H1 (cell line): ENCODE measurements around the gene ANAPC1.
"Not testable (repeated sequence)": the region's sequence is repeated elsewhere in the genome, so short reads cannot be mapped to it uniquely, and the experiment has no call there.

Experiments
- CEBPB ChIP-seq: IDR thresholded peaks from 2 replicates; pipeline ENCODE4 v1.6.1; 2012; ENCODE audit warnings: low read depth, low read length
- CHD1 ChIP-seq: IDR thresholded peaks from 2 replicates; pipeline ENCODE4 v1.6.1; 2012; ENCODE audit warnings: low read depth, low read length, improper control_type of control experiment
- EGR1 ChIP-seq: IDR thresholded peaks from 2 replicates; pipeline ENCODE4 v1.6.1; 2011; ENCODE audit warnings: low read depth, low read length, borderline replicate concordance
- EZH2 ChIP-seq: fragments of 200-600 bp; sonication (generic); IDR thresholded peaks from 2 replicates; pipeline ENCODE4 v1.7.1; 2012; ENCODE audit warnings: low read depth, mild to moderate bottlenecking, moderate library complexity, low read length, inconsistent platforms; ENCODE audit not compliant: severe bottlenecking
- FOSL1 ChIP-seq: IDR thresholded peaks from 2 replicates; pipeline ENCODE4 v1.6.1; 2011; ENCODE audit warnings: mild to moderate bottlenecking, low read depth, low read length, moderate library complexity; ENCODE audit not compliant: insufficient read depth
- KDM1A ChIP-seq: fragments of 200-600, 300-600 bp; sonication (generic); IDR thresholded peaks from 2 replicates; pipeline ENCODE4 v1.7.1; 2016; ENCODE audit warnings: mild to moderate bottlenecking, low read length, borderline replicate concordance
- POLR2A ChIP-seq, 2 experiments: IDR thresholded peaks; 1 replicate in 1 of 2; 2 replicates in 1 of 2; pipeline ENCODE4 v1.6.1; 2011; ENCODE audit warnings: low read depth in 2 of 2, low read length in 2 of 2, mild to moderate bottlenecking in 2 of 2; ENCODE audit errors: control extremely low read depth in 1 of 2
- POU5F1 ChIP-seq: IDR thresholded peaks from 2 replicates; pipeline ENCODE4 v1.6.1; 2011; ENCODE audit warnings: low read depth, mild to moderate bottlenecking, low read length, moderate library complexity
- RAD21 ChIP-seq, 2 experiments: IDR thresholded peaks in 1 of 2; conservative IDR thresholded peaks in 1 of 2; 2 replicates each; pipeline ENCODE4 v1.6.1; 2011; ENCODE audit warnings: low read depth in 2 of 2, low read length in 2 of 2, improper control_type of control experiment in 1 of 2, inconsistent platforms in 1 of 2, mild to moderate bottlenecking in 1 of 2, moderate library complexity in 1 of 2
- SIN3A ChIP-seq, 2 experiments: IDR thresholded peaks in 1 of 2; conservative IDR thresholded peaks in 1 of 2; 2 replicates each; pipeline ENCODE4 v1.6.1; 2011 to 2012; ENCODE audit warnings: low read length in 2 of 2, improper control_type of control experiment in 1 of 2, low read depth in 1 of 2, mild to moderate bottlenecking in 1 of 2
- TAF1 ChIP-seq: IDR thresholded peaks from 2 replicates; pipeline ENCODE4 v1.6.1; 2011; ENCODE audit warnings: mild to moderate bottlenecking, low read depth, low read length
- TAF7 ChIP-seq: optimal IDR thresholded peaks from 2 replicates; pipeline ENCODE3; 2011; ENCODE audit warnings: low read depth, mild to moderate bottlenecking, inconsistent platforms, low read length, moderate library complexity, borderline replicate concordance
- TF ChIP-seq, protein P1 (sequence below), 3 experiments: IDR thresholded peaks; 1 replicate in 2 of 3; 2 replicates in 1 of 3; pipeline versions ENCODE4 v1.5.1 to v1.6.1; 2011; ENCODE audit warnings: low read length in 3 of 3, mild to moderate bottlenecking in 3 of 3, inconsistent platforms in 2 of 3, low read depth in 1 of 3, moderate library complexity in 1 of 3; ENCODE audit not compliant: insufficient read depth in 1 of 3; ENCODE audit errors: control extremely low read depth in 1 of 3

DNA sequence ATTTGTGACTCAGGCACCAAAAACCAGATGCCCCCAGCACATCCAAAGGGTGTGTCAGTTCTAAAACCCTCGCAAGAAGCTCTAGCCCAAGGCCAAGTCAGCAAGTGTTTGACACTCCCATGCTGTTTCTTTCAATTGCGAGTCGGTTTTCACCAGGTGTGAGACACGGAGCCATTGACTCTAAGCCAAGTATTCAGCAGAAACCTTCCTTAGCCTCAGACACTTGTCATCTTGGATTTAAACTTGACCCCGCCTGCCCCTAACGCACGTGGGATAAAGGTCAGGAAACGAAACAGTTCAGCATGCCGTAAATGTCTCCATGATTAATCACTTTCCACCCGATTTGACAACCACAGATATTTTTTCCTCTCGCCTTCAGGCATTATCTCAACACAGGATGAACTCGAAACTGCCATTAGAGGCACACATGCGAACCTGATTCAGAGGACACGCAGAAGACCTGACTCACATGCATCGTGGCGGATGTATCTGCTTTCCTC lies 156.3 kb downstream of the ANAPC1 start:
- TF ChIP-seq FOSL1; CEBPB; TAF7; KDM1A; SIN3A (conservative IDR thresholded peaks at IDR 0.05 in 1 of 2, IDR thresholded peaks at IDR 0.05 in 1 of 2; ENCODE audit: low read depth in 1 of 2, low read length in 2 of 2); POLR2A (IDR thresholded peaks at IDR 0.05; ENCODE audit: control extremely low read depth in 1 of 2, low read depth in 2 of 2, low read length in 2 of 2); EZH2; RAD21 (IDR thresholded peaks at IDR 0.05 in 1 of 2, conservative IDR thresholded peaks at IDR 0.05 in 1 of 2; ENCODE audit: low read depth in 2 of 2, low read length in 2 of 2); EGR1; POU5F1; CHD1; TAF1: not testable (repeated sequence)
- TF ChIP-seq, protein P1, sequence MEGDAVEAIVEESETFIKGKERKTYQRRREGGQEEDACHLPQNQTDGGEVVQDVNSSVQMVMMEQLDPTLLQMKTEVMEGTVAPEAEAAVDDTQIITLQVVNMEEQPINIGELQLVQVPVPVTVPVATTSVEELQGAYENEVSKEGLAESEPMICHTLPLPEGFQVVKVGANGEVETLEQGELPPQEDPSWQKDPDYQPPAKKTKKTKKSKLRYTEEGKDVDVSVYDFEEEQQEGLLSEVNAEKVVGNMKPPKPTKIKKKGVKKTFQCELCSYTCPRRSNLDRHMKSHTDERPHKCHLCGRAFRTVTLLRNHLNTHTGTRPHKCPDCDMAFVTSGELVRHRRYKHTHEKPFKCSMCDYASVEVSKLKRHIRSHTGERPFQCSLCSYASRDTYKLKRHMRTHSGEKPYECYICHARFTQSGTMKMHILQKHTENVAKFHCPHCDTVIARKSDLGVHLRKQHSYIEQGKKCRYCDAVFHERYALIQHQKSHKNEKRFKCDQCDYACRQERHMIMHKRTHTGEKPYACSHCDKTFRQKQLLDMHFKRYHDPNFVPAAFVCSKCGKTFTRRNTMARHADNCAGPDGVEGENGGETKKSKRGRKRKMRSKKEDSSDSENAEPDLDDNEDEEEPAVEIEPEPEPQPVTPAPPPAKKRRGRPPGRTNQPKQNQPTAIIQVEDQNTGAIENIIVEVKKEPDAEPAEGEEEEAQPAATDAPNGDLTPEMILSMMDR (IDR thresholded peaks at IDR 0.05; ENCODE audit: control extremely low read depth in 1 of 3, insufficient read depth in 1 of 3, low read depth in 1 of 3, low read length in 3 of 3), result not testable (repeated sequence)
